IMR-90 (cell line): ENCODE data around the gene RPS6KA3. TPM values are rescaled to one million over a fixed set of nuclear protein-coding genes. Genes with fewer than 3 reads are reported as not detected.

ENCODE experiments used
- ATAC-seq: fragments of 200-7000 bp; cut with Tn5 transposase; 2 replicates; pipeline ENCODE4 v1.9.1; 2020; ENCODE audit warnings: low read depth, mild to moderate bottlenecking, moderate library complexity
- BruUV-seq: library from RNA; stranded (reverse); fragments of 400-500 nt; replicated peaks from 2 replicates; lab custom pipeline; 2021; lab: Mats Ljungman, UMichigan
- CTCF ChIA-PET: fragments of 300-600 bp; formaldehyde crosslinking; extraction: SDS; loops from one replicate; lab custom pipeline; 2021; ENCODE audit warnings: antibody characterized with exemption; lab: Yijun Ruan, JAX
- POLR2A ChIA-PET: fragments of 300-600 bp; sonication (Branson Sonifier 250); formaldehyde crosslinking; loops from one replicate; lab custom pipeline; 2022; ENCODE audit warnings: antibody characterized with exemption; ENCODE audit not compliant: unreplicated experiment; lab: Charles Lee
- DNase-seq: peaks from one replicate; pipeline ENCODE4 v3.0.0; 2013
- H2AFZ ChIP-seq: replicated peaks from 2 replicates; pipeline ENCODE3; 2013; ENCODE audit warnings: low read length, mild to moderate bottlenecking; ENCODE audit not compliant: poor library complexity
- H2AK5ac ChIP-seq: 2 replicates; pipeline ENCODE4 v1.6.1; 2013; ENCODE audit warnings: low read depth, low read length, inconsistent platforms
- H2AK9ac ChIP-seq: replicated peaks from 2 replicates; pipeline ENCODE3; 2013; ENCODE audit warnings: mild to moderate bottlenecking, low read depth, low read length, moderate library complexity; ENCODE audit not compliant: poor library complexity
- H2BK120ac ChIP-seq: 2 replicates; pipeline ENCODE4 v1.6.1; 2013; ENCODE audit warnings: low read depth, low read length, inconsistent platforms
- H2BK15ac ChIP-seq: 3 replicates; pipeline ENCODE4 v1.6.1; 2013; ENCODE audit warnings: low read depth, low read length, inconsistent platforms
- H2BK20ac ChIP-seq: 2 replicates; pipeline ENCODE4 v1.6.1; 2013; ENCODE audit warnings: low read depth, mild to moderate bottlenecking, inconsistent platforms, low read length, moderate library complexity
- H2BK5ac ChIP-seq: 2 replicates; pipeline ENCODE4 v1.6.1; 2013; ENCODE audit warnings: mild to moderate bottlenecking, low read depth, low read length, inconsistent platforms; ENCODE audit not compliant: poor library complexity, severe bottlenecking
- H3K14ac ChIP-seq: replicated peaks from 2 replicates; pipeline ENCODE4 v1.6.1; 2013; ENCODE audit warnings: low read depth, low read length, inconsistent platforms
- H3K18ac ChIP-seq: 2 replicates; pipeline ENCODE4 v1.6.1; 2013; ENCODE audit warnings: low read depth, low read length, control low read depth
- H3K23ac ChIP-seq: 2 replicates; pipeline ENCODE4 v1.6.1; 2013; ENCODE audit warnings: low read depth, low read length, inconsistent platforms
- H3K27ac ChIP-seq: 2 replicates; pipeline ENCODE4 v1.5.1; 2013; ENCODE audit warnings: mild to moderate bottlenecking, control low read depth, low read length; ENCODE audit not compliant: insufficient read depth
- H3K27me3 ChIP-seq: 2 replicates; pipeline ENCODE4 v1.6.1; 2013; ENCODE audit warnings: low read length; ENCODE audit not compliant: control insufficient read depth, insufficient read depth
- H3K36me3 ChIP-seq: 2 replicates; pipeline ENCODE4 v1.6.1; 2013; ENCODE audit warnings: low read length, mixed read lengths; ENCODE audit not compliant: control insufficient read depth, insufficient read depth
- H3K4ac ChIP-seq: 2 replicates; pipeline ENCODE4 v1.6.1; 2013; ENCODE audit warnings: low read depth, low read length, inconsistent platforms
- H3K4me1 ChIP-seq: 2 replicates; pipeline ENCODE4 v1.6.1; 2013; ENCODE audit warnings: low read length, mixed read lengths; ENCODE audit not compliant: control insufficient read depth, insufficient read depth
- H3K4me2 ChIP-seq: 2 replicates; pipeline ENCODE4 v1.6.1; 2013; ENCODE audit warnings: low read depth, mild to moderate bottlenecking, control low read depth, low read length, moderate library complexity
- H3K4me3 ChIP-seq: 2 replicates; pipeline ENCODE4 v1.5.1; 2013; ENCODE audit warnings: low read depth, mild to moderate bottlenecking, control low read depth, low read length, moderate library complexity; ENCODE audit not compliant: insufficient read depth
- H3K56ac ChIP-seq: 2 replicates; pipeline ENCODE4 v1.6.1; 2013; ENCODE audit warnings: low read length, inconsistent platforms; ENCODE audit not compliant: insufficient read depth; ENCODE audit errors: extremely low read depth
- H3K79me1 ChIP-seq, 2 experiments: 2 replicates each; pipeline ENCODE4 v1.6.1; 2013; ENCODE audit warnings: low read length in 2 of 2, inconsistent platforms in 1 of 2, low read depth in 1 of 2
- H3K9ac ChIP-seq: 2 replicates; pipeline ENCODE4 v1.6.1; 2013; ENCODE audit warnings: low read depth, low read length, control low read depth
- H3K9me1 ChIP-seq: 2 replicates; pipeline ENCODE4 v1.6.1; 2013; ENCODE audit warnings: low read length, inconsistent platforms; ENCODE audit not compliant: insufficient read depth
- H3K9me3 ChIP-seq: 2 replicates; pipeline ENCODE4 v1.6.1; 2013; ENCODE audit warnings: low read length; ENCODE audit not compliant: control insufficient read depth, insufficient read depth
- H4K20me1 ChIP-seq: 2 replicates; pipeline ENCODE4 v1.6.1; 2013; ENCODE audit warnings: low read length, inconsistent platforms; ENCODE audit not compliant: insufficient read depth
- H4K5ac ChIP-seq: 2 replicates; pipeline ENCODE4 v1.6.1; 2013; ENCODE audit warnings: mild to moderate bottlenecking, low read depth, low read length, control low read depth
- H4K8ac ChIP-seq, 2 experiments: 2 replicates each; pipeline ENCODE4 v1.6.1; 2013; ENCODE audit warnings: low read depth in 2 of 2, low read length in 2 of 2, control low read depth in 1 of 2, inconsistent platforms in 1 of 2
- H4K91ac ChIP-seq: 2 replicates; pipeline ENCODE4 v1.6.1; 2013; ENCODE audit warnings: low read depth, low read length, inconsistent platforms; ENCODE audit not compliant: insufficient read depth
- BHLHE40 ChIP-seq: fragments of 150-350 bp; IDR thresholded peaks from 2 replicates; pipeline ENCODE4 v1.6.1; 2016; ENCODE audit warnings: mild to moderate bottlenecking, low read depth, low read length
- CEBPB ChIP-seq: IDR thresholded peaks from 2 replicates; pipeline ENCODE4 v1.6.1; 2012; ENCODE audit warnings: low read depth, low read length, improper control_type of control experiment
- CHD1 ChIP-seq: IDR thresholded peaks from 2 replicates; pipeline ENCODE4 v1.6.1; 2012; ENCODE audit warnings: low read depth, low read length, improper control_type of control experiment
- FOS ChIP-seq: fragments of 150-350 bp; IDR thresholded peaks from 2 replicates; pipeline ENCODE4 v1.6.1; 2016; ENCODE audit warnings: low read depth, low read length
- MAFK ChIP-seq: IDR thresholded peaks from 2 replicates; pipeline ENCODE4 v1.6.1; 2012; ENCODE audit warnings: low read depth, low read length, improper control_type of control experiment
- MAZ ChIP-seq: IDR thresholded peaks from 2 replicates; pipeline ENCODE4 v1.6.1; 2012; ENCODE audit warnings: low read depth, mild to moderate bottlenecking, low read length, improper control_type of control experiment, moderate library complexity, borderline replicate concordance
- MXI1 ChIP-seq: IDR thresholded peaks from 2 replicates; pipeline ENCODE4 v1.6.1; 2012; ENCODE audit warnings: low read depth, mild to moderate bottlenecking, low read length, moderate library complexity, borderline replicate concordance
- NFE2L2 ChIP-seq: fragments of 150-350 bp; IDR thresholded peaks from 2 replicates; pipeline ENCODE4 v1.6.1; 2016; ENCODE audit warnings: low read depth, mild to moderate bottlenecking, low read length
- POLR2A ChIP-seq: IDR thresholded peaks from 2 replicates; pipeline ENCODE4 v1.6.1; 2012; ENCODE audit warnings: mild to moderate bottlenecking, low read depth, low read length
- RAD21 ChIP-seq: IDR thresholded peaks from 2 replicates; pipeline ENCODE4 v1.6.1; 2012; ENCODE audit warnings: low read length, improper control_type of control experiment
- RCOR1 ChIP-seq: IDR thresholded peaks from 2 replicates; pipeline ENCODE4 v1.6.1; 2012; ENCODE audit warnings: mild to moderate bottlenecking, low read length, improper control_type of control experiment; ENCODE audit not compliant: insufficient replicate concordance
- RFX5 ChIP-seq: IDR thresholded peaks from 2 replicates; pipeline ENCODE4 v1.8.0; 2012; ENCODE audit warnings: low read depth, mild to moderate bottlenecking, low read length, moderate library complexity
- SMC3 ChIP-seq: fragments of 150-350 bp; IDR thresholded peaks from 2 replicates; pipeline ENCODE4 v1.6.1; 2016; ENCODE audit warnings: low read depth, mild to moderate bottlenecking, antibody characterized with exemption, low read length, moderate library complexity
- whole genome bisulfite sequencing, 2 experiments: methylation state at CpG; one replicate each; pipeline versions ENCODE4 v1.1.5 to v1.1.7; 2013; ENCODE audit warnings: missing lambda C conversion rate in 2 of 2; ENCODE audit not compliant: insufficient read length in 1 of 2; ENCODE audit errors: extremely low coverage in 2 of 2; 5-methylcytosine and 5-hydroxymethylcytosine counted together
- dilution Hi-C: fragments of 300-500 bp; cut with HindIII; formaldehyde crosslinking; loops from one replicate; pipeline ENCODE4 v1.14.3; 2018; ENCODE audit warnings: low sequenced_read_pairs; ENCODE audit not compliant: unreplicated experiment
- in situ Hi-C: fragments of 300-500 bp; cut with MboI; formaldehyde crosslinking; loops from 3 replicates; pipeline ENCODE4 v1.14.3; 2019; ENCODE audit warnings: low sequenced_read_pairs, inconsistent platforms, mixed read lengths
- intact Hi-C: fragments of 100-400 bp; cut with micrococcal nuclease; formaldehyde crosslinking; loops from 2 replicates; pipeline ENCODE4 v1.10.0; 2022
- polyA plus RNA-seq, 3 experiments: library from polyadenylated mRNA; depleted of rRNA; stranded (reverse); fragments of >200 nt; gene quantifications; 2 replicates each; pipeline ENCODE4 v1.2.3, GENCODE V29; 2012; ENCODE audit warnings: low replicate concordance in 1 of 3
- total RNA-seq: library from RNA; depleted of rRNA; stranded (reverse); fragments of >200 nt; gene quantifications from 2 replicates; pipeline ENCODE4 v1.2.3, GENCODE V29; 2012
- TF ChIP-seq, protein P1 (sequence below): conservative IDR thresholded peaks from 2 replicates; pipeline ENCODE4 v1.5.1; 2012; ENCODE audit warnings: mild to moderate bottlenecking, low read depth, low read length, improper control_type of control experiment
- TF ChIP-seq, protein P2 (sequence below): fragments of 150-350 bp; IDR thresholded peaks from 2 replicates; pipeline ENCODE4 v1.6.1; 2016; ENCODE audit warnings: low read depth, mild to moderate bottlenecking, low read length, moderate library complexity, borderline replicate concordance
- TF ChIP-seq, protein P3 (sequence below): fragments of 150-350 bp; IDR thresholded peaks from 2 replicates; pipeline ENCODE4 v1.6.1; 2017; ENCODE audit warnings: mild to moderate bottlenecking, antibody characterized with exemption, low read length, low read depth

RPS6KA3 gene
- total and polyA plus RNA-seq, 2 of the 4 experiments (the other 2 are of a cell fraction), result 20.8 to 43.9 TPM

DNA sequence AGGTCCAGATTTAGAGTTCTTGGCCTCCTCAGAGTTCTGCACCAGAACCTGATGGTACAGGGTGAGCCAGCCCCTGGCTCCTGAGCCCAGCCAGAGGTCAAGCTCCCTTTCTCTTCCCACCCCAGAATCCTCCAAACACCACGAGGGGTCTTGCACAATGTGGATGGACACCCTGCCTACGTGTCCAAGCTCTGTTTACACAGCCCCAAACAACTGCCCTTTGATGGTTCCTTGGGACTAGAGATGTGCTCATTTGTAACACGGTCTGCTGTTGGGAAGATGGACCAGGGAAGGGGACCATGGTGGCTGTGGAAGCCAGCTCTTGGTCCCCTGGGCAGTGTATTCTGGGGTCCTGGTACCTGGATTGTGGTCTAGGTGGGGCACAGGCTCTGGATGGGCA is 40.0 kb upstream of the RPS6KA3 start:
- DNase-seq, result no peak
- in situ Hi-C loops (no loop called here), dilution Hi-C loops (no loop called here), intact Hi-C loops (no loop called here)
- ChIA-PET CTCF (no interaction called here), POLR2A (no interaction called here)
- H3K23ac ChIP-seq, result no peak overlapping the region
- H3K4ac ChIP-seq, result no peak overlapping the region
- H3K4me1 ChIP-seq, result peaks cover 9% of the 10 kb centered on the region
- no CpG with 5 or more reads among the region's 3 CpGs for WGBS, 2 experiments
- H3K56ac ChIP-seq, result no peak overlapping the region
- no peaks in the 10 kb centered on the region for H3K79me1 ChIP-seq
- no peaks in the 10 kb centered on the region; the same call in 1 of the 2 replicates for H3K27me3 ChIP-seq
- H2AK5ac ChIP-seq, result no peak overlapping the region
- no peak overlapping the region for H3K14ac ChIP-seq
- BruUV-seq, result no TSS peak
- H4K91ac ChIP-seq, result no peak overlapping the region; the same call in 1 of the 2 replicates
- H3K9me1 ChIP-seq, result no peaks in the 10 kb centered on the region
- no peak overlapping the region for H3K27ac ChIP-seq
- no peak overlapping the region for H2BK5ac ChIP-seq
- no peak overlapping the region for H2BK120ac ChIP-seq
- ATAC-seq, result no peak
- H2BK15ac ChIP-seq, result no peak overlapping the region
- H3K36me3 ChIP-seq, result no peaks in the 10 kb centered on the region
- H2AFZ ChIP-seq, result no peak overlapping the region
- no peak overlapping the region for H2AK9ac ChIP-seq
- H4K5ac ChIP-seq, result no peak overlapping the region
- no peak overlapping the region for H3K4me3 ChIP-seq
- no peak overlapping the region for H3K4me2 ChIP-seq
- no peak overlapping the region for H4K8ac ChIP-seq
- H3K18ac ChIP-seq, result no peak overlapping the region; the same call in 1 of the 2 replicates
- no peaks in the 10 kb centered on the region for H4K20me1 ChIP-seq
- no peak overlapping the region for H3K9ac ChIP-seq
- no peak for TF ChIP-seq MXI1
- no peak for TF ChIP-seq RCOR1
- TF ChIP-seq MAFK, result no peak
- no peak for TF ChIP-seq RAD21
- no peak for TF ChIP-seq FOS
- TF ChIP-seq POLR2A, result no peak
- TF ChIP-seq BHLHE40, result no peak
- TF ChIP-seq, protein P1, sequence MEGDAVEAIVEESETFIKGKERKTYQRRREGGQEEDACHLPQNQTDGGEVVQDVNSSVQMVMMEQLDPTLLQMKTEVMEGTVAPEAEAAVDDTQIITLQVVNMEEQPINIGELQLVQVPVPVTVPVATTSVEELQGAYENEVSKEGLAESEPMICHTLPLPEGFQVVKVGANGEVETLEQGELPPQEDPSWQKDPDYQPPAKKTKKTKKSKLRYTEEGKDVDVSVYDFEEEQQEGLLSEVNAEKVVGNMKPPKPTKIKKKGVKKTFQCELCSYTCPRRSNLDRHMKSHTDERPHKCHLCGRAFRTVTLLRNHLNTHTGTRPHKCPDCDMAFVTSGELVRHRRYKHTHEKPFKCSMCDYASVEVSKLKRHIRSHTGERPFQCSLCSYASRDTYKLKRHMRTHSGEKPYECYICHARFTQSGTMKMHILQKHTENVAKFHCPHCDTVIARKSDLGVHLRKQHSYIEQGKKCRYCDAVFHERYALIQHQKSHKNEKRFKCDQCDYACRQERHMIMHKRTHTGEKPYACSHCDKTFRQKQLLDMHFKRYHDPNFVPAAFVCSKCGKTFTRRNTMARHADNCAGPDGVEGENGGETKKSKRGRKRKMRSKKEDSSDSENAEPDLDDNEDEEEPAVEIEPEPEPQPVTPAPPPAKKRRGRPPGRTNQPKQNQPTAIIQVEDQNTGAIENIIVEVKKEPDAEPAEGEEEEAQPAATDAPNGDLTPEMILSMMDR, result no peak
- TF ChIP-seq SMC3, result no peak
- TF ChIP-seq, protein P2, sequence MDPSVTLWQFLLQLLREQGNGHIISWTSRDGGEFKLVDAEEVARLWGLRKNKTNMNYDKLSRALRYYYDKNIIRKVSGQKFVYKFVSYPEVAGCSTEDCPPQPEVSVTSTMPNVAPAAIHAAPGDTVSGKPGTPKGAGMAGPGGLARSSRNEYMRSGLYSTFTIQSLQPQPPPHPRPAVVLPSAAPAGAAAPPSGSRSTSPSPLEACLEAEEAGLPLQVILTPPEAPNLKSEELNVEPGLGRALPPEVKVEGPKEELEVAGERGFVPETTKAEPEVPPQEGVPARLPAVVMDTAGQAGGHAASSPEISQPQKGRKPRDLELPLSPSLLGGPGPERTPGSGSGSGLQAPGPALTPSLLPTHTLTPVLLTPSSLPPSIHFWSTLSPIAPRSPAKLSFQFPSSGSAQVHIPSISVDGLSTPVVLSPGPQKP, result no peak
- TF ChIP-seq, protein P3, sequence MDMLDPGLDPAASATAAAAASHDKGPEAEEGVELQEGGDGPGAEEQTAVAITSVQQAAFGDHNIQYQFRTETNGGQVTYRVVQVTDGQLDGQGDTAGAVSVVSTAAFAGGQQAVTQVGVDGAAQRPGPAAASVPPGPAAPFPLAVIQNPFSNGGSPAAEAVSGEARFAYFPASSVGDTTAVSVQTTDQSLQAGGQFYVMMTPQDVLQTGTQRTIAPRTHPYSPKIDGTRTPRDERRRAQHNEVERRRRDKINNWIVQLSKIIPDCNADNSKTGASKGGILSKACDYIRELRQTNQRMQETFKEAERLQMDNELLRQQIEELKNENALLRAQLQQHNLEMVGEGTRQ, result no peak
- TF ChIP-seq NFE2L2, result no peak
- TF ChIP-seq CHD1, result no peak
- TF ChIP-seq CEBPB, result no peak
- TF ChIP-seq MAZ, result no peak
- no peak for TF ChIP-seq RFX5
- H2BK20ac ChIP-seq, result no peak overlapping the region
- no peaks in the 10 kb centered on the region for H3K9me3 ChIP-seq
